GM12864 (cell line): ENCODE results near the gene TRAFD1.

Source experiments
- DNase-seq: peaks from one replicate; pipeline ENCODE4 v3.0.0-alpha.2; 2011; ENCODE audit warnings: low read depth
- H3K4me3 ChIP-seq: 2 replicates; pipeline ENCODE4 v1.5.1; 2011; ENCODE audit warnings: mild to moderate bottlenecking, low read depth, low read length, control low read depth
- TF ChIP-seq, protein P1 (sequence below): IDR thresholded peaks from 2 replicates; pipeline ENCODE4 v1.5.1; 2011; ENCODE audit warnings: low read depth, mild to moderate bottlenecking, moderate library complexity, low read length, control low read depth, inconsistent platforms; ENCODE audit errors: missing control alignments

TRAFD1 gene

DNA sequence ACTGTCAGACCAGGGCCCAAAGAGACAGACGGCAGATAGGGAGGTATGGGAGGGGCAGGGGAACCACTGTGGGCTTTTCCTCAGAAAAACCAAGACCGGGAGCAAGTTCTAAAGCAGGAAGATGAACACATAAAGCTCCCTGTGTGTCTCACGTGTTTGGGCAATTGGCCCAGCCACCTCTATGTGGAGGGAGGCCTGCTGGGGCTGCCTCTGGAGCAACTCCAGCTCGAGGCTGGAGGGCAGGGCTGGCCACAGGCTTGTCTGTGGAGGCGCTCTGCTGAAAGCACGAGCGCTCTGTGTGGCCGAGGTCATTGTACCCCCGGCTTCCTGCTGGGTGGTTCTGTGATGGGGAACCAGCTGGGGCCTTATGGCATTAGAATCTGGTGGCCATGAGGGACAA is 36.4 kb downstream of the TRAFD1 start:
- H3K4me3 ChIP-seq: no peak overlapping the region
- TF ChIP-seq, protein P1, sequence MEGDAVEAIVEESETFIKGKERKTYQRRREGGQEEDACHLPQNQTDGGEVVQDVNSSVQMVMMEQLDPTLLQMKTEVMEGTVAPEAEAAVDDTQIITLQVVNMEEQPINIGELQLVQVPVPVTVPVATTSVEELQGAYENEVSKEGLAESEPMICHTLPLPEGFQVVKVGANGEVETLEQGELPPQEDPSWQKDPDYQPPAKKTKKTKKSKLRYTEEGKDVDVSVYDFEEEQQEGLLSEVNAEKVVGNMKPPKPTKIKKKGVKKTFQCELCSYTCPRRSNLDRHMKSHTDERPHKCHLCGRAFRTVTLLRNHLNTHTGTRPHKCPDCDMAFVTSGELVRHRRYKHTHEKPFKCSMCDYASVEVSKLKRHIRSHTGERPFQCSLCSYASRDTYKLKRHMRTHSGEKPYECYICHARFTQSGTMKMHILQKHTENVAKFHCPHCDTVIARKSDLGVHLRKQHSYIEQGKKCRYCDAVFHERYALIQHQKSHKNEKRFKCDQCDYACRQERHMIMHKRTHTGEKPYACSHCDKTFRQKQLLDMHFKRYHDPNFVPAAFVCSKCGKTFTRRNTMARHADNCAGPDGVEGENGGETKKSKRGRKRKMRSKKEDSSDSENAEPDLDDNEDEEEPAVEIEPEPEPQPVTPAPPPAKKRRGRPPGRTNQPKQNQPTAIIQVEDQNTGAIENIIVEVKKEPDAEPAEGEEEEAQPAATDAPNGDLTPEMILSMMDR: no peak
- DNase-seq: no peak

DNA sequence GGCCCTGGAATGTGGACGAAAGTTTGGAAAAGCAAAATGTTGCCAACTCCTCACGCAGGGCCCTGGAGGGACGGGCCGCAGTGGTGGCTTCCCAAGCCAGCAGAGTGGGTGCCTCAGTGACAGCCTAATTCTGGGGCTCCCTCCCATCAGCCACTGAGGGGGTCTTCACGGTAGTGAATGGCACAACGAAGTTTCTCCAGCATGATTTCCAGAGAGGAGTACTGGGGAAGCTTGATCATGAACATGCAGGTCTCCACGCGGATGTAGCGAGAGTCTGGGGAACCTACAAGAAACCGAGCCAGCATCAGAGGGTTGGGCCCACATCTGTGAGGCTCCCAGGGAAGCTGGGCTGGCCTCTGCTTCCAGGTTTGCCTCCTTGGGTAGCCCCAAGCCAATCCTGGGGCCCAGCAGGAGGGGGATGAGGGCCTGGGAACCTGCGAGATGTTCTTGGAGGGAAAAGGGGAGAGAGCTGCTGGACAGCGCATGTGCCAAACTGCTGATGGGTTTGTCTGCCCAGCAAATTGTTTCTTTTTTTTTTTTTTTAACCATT is 37.0 kb downstream of the TRAFD1 start:
- H3K4me3 ChIP-seq: no peak overlapping the region
- TF ChIP-seq, protein P1: no peak
- no peak for DNase-seq

DNA sequence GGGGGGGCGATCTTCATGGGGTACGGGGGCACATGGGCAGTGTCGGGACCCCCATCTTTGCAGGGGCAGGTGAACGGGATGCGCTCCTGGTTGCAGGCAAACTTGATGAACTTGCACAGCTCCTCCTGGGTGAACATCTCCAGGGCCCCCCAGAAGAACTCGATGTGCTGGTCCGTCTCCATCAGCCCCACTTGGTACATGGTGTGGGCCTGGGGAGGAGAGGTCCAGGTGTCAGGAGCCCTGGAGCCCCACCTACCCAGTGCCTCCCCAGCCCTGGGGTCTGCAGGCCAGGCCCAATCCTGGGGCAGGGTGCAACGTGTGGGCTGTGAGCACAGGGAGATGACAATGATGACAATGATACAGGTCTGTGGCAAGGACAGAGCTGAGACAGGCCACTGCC is 37.7 kb downstream of the TRAFD1 start:
- no peak for DNase-seq
- TF ChIP-seq, protein P1: no peak
- no peak overlapping the region for H3K4me3 ChIP-seq

DNA sequence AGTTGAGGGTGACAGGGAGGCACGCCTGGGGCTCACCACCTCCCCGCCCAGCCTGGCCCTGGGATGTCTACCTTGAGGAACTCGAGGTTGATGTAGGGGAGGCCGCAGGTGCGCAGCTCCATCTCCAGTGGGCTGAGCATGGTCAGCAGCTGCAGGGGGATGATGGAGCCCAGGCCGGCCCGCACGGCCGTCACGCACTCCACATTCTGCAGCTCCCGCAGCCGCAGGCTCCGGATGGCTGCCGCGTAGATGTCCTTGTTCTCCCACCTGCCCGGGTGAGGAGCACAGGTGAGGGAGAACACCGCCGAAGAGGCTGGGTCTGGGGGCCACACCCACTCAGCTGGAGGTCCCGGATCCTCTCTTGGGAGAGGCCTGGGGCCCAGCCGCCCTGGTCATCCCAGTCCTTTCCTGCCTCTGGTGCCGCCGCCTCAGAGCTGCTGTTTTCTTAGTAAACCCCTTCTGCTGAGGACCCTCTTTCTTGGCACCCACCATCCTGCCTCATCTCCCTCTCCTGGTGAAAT is 38.2 kb downstream of the TRAFD1 start:
- no peak for DNase-seq
- H3K4me3 ChIP-seq: no peak overlapping the region
- TF ChIP-seq, protein P1: no peak

DNA sequence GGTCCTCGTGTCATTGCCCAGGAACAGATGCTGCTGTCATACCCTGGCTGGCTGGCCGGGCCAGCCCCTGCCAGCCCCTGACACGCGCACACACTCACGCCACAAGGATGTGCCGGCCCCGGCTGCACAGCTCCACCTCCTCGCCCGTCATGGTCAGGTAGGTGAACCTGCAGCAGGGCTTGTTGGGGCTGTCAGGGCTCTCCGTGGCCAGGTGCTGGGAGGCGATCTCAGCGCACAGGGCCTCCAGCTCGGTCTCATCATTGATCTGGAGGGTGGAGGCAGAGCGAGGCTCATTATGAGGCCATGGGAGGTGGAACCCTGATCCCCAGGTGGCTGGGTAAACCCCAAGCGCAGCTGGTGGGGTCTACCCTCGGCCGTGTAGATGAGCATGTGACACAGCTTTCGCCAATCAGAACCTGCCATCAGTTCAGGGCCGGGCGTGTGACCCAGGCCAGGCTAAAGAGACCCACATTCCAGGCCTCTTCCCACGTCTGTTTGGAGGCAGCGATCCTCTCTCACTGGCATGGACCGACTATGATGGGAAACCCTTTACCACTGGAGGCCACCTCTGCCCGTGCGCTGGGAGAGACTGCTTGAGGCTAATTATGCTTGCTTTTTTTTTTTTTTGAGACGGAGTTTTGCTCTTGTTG is 38.8 kb downstream of the TRAFD1 start:
- DNase-seq: no peak
- TF ChIP-seq, protein P1: no peak
- no peak overlapping the region for H3K4me3 ChIP-seq

DNA sequence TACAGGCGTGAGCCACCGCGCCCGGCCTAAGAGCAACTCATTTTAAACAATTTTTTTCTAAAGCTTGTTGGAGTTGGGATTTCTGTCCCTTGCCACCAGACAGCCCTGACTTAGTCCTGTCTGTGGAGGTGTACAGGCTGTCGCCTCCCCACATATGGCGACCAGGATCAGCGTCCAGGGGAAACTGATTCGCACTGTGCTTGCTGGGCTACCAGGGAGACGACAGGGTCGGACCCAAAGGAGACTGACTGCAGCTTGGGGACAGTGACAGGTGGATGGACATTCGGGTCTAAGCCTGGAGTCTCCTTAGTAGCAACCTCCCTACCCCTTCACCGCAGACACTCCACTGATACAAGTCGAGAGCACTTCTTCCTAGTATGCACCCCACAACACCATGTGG is 40.3 kb downstream of the TRAFD1 start:
- H3K4me3 ChIP-seq: no peak overlapping the region
- TF ChIP-seq, protein P1: no peak
- DNase-seq: no peak
